ENCODE measurements around the gene POMZP3. TPM values are rescaled to one million over a fixed set of nuclear protein-coding genes. Genes with fewer than 3 reads are reported as not detected.

The POMZP3 gene
- total RNA-seq, result 8.2 and 9.3 TPM in 2 replicates

GRCh38 chr7:76626989-76627642, at the start of gene POMZP3:
Gene POMZP3, minus strand, starts transcription at chr7:76627279. Its CDS starts 1,215 bp downstream, at chr7:76626064.

Other genes starting within 250 kb of the POMZP3 start
- 0.65 and 0.97 TPM in 2 replicates for gene SSC4D, start 217.6 kb downstream of the POMZP3 start, total RNA-seq
- gene ZP3, start 202.3 kb downstream of the POMZP3 start, total RNA-seq, result 1.0 and 1.4 TPM in 2 replicates
- gene DTX2, start 165.6 kb downstream of the POMZP3 start, total RNA-seq, result 8.1 and 10.5 TPM in 2 replicates
- gene UPK3B, start 116.7 kb downstream of the POMZP3 start, total RNA-seq, result 0.52 and 0.54 TPM in 2 replicates
- gene SPDYE16, start 84.0 kb downstream of the POMZP3 start, total RNA-seq, result 0.11 TPM in 1 of 2 replicates, not detected in the other